Measurements from ENCODE around the gene PRKAR1B.

The PRKAR1B gene

GRCh38 chr7:741191-741671 lies 14.2 kb upstream of the PRKAR1B start:
- Histone ChIP-seq H3K27ac (no peak overlapping the region), H3K4me3 (no peak overlapping the region)
- no peak for TF ChIP-seq CTCF (IDR thresholded peaks at IDR 0.05)
- no peak for DNase-seq (ENCODE audit: low spot score)

GRCh38 chr7:739983-740942 lies 13.2 kb upstream of the PRKAR1B start:
- no peak overlapping the region for H3K27ac ChIP-seq
- no peak overlapping the region for H3K4me3 ChIP-seq
- no peak for DNase-seq (ENCODE audit: low spot score)
- TF ChIP-seq CTCF (IDR thresholded peaks at IDR 0.05) = no peak

DNA sequence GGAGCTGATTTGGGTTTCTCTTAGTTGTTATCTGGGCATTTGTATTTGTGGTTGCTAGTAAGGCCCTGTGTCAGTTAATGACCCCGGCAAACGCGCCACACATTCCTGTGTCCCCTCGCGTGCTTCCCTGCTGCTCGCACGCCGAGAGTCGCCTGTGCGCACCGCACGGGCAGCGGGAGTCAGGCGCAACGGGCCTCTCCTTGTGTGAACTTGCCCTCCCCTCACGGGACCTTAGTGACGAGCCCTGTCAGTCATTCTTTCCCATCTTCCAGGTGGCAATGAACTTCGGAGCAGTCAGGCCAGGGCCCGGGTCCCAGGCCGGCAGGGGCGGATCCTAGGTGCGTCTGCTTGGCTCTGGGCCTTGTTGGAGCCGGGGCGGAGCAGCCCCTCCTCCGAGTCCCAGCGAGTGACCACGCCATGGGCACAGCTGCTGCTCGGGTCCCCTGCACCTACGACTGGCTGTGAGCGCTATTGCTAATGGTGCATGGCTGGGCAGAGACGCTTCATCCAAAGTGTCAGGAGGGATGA lies 12.4 kb upstream of the PRKAR1B start:
- no peak for DNase-seq (ENCODE audit: low spot score)
- Histone ChIP-seq H3K27ac (no peak overlapping the region), H3K4me3 (no peak overlapping the region)
- no peak for TF ChIP-seq CTCF (IDR thresholded peaks at IDR 0.05)

GRCh38 chr7:738723-739454 lies 11.8 kb upstream of the PRKAR1B start:
- no peak for TF ChIP-seq CTCF (IDR thresholded peaks at IDR 0.05)
- H3K4me3 ChIP-seq = no peak overlapping the region
- H3K27ac ChIP-seq = no peak overlapping the region
- no peak for DNase-seq (ENCODE audit: low spot score)

- no peak for DNase-seq (ENCODE audit: low spot score)
- H3K27ac ChIP-seq = no peak overlapping the region
- H3K4me3 ChIP-seq = no peak overlapping the region
- TF ChIP-seq CTCF (IDR thresholded peaks at IDR 0.05) = no peak
Observed at GRCh38 chr7:738241-738640, 11.2 kb upstream of the PRKAR1B start.

- no peak for DNase-seq (ENCODE audit: low spot score)
- Histone ChIP-seq H3K27ac (no peak overlapping the region), H3K4me3 (no peak overlapping the region)
- TF ChIP-seq CTCF (IDR thresholded peaks at IDR 0.05) = no peak
Observed at GRCh38 chr7:734808-735207, 7.7 kb upstream of the PRKAR1B start.
